Kidney glomerular epithelial cell (primary cell): ENCODE results near the gene FAM193A.
"Not testable (repeated sequence)": the region's sequence is repeated elsewhere in the genome, so short reads cannot be mapped to it uniquely, and the experiment has no call there.

Source experiments
- DNase-seq: peaks from one replicate; lab custom pipeline; 2025; lab: John Stamatoyannopoulos, UW

The FAM193A gene

DNA sequence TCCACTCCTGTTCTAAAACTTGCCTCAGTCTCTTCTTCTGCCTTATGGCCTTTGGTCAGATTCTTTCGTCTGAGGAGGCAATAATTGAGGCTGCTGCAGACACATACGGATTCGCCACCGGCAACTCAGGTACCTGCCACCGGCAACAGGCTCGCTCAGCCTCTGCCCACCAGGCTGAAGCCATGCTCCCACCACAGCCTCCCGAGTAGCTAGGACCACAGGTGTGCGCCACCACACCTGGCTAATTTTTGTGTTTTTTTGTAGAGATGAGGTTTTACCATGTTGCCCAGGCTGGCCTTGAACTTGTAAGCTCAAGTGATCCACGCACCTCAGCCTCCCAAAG, 193.1 kb downstream of the FAM193A start:
- no peak for DNase-seq

DNA sequence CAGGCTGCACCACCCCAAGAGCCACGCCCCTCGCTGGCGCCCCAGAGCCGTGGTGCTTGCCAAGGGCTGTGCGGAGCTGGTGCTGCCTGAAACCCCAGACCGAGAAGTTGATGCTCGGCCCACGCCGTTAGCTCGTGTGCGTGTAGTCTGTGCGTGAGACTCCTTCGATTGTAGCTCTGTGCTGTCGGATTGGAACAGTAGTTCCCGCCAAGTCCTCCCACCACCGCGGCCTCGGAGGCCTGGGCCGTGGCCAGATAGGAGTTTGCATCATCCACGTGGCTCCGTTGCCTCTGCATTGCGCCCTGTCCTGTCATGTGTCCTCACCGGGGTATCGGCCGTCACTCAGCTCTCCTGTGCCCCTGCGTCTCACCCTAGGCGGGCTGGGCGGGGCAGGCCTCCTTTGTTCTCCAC, 195.5 kb downstream of the FAM193A start:
- DNase-seq: no peak

DNA sequence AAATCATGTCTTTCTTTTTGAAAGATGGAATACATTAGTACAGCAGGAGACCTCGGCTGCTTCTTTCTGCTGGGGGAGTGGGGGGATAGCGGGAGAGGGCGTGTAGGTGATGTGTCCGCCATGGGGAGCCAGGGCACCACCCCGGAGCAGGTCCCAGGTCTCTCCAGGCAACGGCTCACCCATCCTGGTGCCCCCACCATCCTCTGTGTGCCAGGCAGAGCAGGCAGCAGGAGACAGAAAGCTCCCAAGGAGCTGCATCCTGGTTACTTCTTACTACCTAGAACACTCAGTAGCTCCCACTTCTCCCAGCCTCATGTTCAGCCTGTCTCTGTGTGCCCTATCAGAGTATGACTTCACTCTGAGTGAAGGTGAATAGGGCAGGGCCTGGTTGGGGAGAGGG, 196.1 kb downstream of the FAM193A start:
- no peak for DNase-seq

DNA sequence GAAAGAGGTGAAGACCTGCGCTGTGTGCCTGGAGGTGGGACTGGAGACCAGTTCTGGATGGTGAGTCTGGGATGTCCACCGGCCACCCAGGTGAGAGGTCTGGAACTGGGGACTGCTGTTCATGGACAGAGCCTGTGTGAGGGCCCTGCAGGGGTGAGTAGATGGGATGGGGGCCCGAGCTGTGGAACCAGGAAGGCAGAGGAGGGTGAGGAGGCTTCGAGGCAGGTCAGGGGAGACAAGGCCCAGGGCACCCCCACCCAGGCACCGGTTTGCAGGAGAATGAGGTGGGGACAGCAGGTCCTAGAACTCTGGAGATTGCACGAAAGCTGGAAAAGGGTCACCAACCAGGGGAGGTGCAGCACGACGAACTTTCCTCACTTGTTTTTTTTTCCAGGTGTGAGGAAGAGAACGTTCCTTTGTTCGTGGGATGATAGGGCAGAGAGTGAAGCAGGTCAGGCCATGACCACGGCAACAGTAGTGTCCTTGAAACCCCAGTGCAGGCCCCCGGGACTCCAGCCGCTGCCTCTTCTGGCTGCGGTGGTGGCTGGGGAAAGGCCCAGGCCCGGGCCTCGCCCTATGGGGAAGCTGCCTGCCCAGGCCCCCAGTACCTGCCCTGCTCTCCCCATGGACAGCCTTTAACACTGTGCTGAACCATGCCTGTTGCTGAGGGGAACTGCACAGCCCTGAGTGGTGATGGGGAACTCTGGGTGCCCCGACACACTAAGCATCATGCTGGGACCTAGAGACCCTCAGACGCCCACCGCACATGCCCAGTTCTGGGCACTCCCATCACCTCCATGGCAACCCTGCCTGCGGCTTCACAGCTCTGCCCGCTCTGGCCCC, 196.8 kb downstream of the FAM193A start:
- DNase-seq: no peak

DNA sequence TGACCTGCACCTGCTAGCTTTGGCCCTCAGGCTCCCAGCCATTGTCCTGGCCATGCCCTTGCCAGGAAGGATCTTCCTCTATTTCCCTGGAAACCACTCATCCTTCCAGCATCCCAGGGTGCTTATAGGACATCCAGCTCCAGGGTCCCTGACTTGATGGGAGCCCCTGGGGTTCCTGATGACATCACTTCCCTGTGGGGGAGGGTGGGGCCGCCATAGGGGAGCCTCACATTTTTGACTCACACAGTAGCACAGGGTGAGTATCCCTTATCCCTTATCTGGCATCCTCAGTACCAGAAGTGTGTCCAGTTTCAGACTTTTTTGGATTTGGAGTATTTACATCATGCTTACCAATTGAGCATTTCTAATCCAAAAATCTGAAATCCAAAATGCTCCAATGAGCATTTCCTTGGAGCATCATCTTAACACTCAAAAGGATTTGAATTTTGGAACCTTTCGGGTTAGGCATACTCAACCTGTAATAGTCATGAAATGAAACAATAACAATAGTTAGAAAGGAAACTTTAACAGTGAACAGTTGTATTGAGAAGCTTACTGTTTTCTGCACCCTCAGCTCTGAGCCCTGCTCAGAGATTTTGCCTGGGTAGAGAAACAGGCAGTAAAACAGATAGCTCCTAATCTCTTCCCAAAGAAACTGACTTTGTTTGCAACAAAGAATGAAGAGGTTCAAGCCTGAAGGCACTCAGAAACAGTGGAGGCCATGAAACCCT, 197.6 kb downstream of the FAM193A start:
- no peak for DNase-seq

DNA sequence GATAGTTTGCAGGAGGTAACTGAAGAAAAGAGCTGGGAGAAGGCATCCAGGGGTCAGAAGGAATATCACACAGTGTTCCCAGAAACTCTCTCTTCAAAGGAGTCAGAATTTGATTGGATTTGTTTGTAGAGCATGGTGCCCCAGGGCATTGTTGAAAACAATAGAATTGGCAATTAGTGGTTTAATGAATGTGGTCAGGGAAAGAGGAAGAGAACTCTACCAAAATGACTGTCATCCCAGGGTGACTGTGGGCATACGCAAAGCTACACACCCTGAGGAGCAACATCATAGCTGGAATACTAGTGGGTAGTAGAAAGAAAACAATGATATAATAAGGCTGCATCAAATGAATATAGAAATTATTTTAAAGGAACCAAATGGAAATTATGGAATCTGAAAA, 198.2 kb downstream of the FAM193A start:
- no peak for DNase-seq

DNA sequence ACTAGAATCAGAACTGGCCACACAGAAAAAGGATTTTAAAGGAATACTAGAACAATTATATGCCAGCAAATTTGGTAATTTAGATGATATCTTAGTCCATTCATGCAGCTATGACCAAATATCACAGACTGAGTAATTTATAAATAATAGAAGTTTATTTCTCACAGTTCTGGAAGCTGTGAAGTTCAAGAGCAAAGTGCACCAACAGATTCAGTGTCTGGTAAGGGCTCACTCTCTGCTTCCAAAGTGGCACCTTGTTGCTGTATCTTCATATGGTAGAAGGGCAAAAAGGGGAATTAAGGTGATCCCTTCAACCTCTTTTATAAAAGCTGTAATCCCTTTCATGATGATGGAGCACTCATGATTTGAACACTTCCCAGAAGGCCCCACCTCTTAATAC, 199.4 kb downstream of the FAM193A start:
- DNase-seq: no peak

DNA sequence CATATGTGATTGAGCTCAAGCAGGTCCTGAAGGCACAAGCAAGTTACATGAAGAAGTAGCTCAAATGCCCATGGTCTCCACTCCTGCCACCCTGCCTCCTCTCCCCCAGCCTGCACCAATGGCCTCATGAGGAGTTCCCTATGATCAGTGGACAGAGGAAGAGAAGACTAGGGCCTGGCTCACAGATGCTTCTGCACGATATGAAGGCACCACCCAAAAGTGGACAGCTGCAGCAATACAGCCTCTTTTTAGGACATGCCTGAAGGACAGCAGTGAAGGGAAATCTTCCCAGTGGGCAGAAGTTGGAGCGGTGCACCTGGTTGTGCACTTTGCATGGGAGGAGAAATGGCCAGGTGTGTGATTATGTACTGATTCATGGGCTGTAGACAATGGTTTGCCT, 201.8 kb downstream of the FAM193A start:
- not testable (repeated sequence) for DNase-seq

DNA sequence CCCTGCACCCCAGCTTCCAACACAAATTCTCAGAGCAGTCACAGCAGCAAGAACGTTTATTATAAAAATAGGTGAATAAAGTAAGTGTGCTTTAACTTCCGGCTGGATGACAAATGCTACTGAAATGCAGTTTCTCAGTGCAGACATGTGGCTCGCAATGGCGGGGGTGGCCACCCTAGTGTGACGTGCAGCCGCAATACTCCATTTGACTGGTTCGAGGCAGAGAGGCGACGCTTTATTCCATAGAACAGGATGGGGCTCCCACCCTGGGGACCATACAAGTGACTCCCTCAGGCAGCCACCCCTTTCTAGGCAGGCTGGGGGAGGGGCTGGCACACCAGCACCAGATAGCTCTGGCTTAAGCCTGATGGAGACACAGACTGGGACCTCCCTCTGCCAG, 205.2 kb downstream of the FAM193A start:
- DNase-seq: no peak

DNA sequence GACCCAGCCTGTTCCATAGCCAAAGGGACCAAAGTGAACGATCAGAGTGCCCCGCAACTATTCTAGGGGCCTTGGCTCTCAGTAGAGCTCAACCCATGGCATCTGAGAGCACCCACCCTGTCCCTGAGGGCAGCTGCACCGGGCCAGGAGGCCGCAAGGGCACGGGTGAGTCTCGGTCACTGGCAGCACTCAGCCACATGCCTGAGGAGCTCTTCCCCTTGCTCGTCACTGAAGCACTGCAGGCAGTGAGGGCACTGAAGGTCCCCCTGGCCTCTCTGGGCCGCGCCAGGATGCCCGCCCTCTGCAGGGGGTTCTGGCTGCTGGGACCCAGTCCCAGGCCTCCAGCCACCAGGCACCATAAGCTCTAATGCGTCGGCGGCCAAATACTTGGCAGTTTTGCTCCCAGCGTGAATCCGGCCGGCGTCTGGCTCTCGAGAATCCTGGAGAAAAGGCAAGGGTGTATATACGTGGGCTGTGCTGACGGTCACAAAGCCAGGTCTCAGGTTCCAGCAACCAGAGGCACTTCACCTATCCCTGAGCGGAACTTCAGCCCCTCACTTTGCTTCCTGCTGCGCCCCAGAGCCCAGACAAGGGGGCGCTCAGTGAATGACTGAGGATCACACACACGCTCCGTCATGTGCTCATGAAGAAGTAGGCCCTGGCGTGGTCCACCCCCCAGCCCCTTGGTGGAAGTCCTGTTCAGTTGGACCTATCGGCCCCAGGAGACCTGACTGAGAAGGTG, 205.8 kb downstream of the FAM193A start:
- no peak for DNase-seq

DNA sequence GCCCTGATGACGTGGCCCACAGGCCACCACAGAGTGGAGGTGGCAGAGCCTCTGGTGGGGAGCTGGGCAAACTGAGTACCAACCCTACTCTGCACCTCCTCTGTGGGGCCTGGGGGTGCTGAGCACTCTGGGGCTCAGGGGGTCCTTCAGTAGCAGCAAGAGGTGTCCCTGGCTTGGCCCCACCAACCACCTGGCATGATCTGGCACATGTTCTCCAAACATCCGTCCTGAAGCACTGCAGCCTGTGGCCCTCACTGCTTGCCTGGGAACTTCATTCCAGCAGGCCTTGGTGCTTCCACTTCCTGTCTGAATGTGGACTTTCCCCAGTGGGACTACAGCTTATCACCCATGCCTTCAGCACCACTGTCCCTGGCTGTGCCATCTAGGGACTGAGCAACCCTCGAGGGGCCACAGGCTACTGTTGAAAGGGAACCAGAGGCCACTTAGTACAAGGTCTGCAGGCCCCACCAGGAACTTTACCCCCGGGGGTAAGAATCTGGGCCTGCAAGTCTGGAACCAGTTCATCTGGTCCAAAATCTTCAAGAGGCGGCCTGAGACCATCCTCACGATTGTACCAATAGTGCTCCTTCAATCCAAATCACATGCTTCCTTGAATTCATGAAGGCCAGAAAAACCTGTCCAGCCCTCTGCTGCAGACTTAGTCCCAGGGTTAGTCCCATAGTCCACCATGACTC, 206.5 kb downstream of the FAM193A start:
- DNase-seq: no peak

DNA sequence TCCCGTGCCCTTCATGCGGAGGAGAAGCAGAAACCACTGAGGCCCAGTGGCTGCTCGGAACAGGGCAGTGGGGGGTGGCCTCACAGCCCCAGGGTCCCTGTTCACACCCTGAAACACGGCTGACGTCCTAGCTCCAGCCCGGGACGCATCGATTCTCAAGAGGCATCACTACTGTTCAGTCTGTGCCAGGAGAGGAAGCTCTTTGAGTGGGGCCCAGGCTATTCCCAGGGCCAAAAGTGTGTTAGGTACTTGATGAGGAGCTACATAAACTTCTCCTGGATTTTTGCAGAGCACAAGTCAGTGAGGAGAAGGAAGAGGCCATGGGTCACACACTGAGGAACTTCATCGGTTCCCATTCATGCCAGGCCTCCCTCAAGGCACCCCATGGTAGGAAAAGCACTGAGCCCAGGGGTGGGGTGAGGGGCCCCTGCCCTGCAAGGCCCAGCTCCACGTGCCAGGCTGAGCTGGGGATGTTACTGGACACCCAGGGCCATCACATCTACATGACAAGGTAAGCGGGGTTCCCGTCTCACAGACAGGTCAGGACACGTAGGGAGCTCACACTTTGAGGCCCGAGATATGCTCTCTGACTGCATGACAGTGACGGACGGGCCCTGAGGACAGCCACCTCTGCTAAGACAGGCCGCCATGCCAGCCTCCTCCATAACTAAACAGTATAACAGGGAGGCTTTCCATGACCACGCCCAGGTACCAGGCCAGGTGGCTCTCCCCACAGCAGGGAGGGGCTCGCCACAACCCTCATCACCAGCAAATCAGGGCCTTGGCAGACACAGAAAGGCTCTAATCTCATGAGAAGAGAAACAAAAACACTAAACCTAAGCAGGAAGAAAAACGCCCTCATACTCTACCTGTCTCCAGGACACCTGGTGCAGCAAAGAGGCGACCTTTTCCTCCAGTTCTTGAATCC, 207.3 kb downstream of the FAM193A start:
- DNase-seq: no peak

DNA sequence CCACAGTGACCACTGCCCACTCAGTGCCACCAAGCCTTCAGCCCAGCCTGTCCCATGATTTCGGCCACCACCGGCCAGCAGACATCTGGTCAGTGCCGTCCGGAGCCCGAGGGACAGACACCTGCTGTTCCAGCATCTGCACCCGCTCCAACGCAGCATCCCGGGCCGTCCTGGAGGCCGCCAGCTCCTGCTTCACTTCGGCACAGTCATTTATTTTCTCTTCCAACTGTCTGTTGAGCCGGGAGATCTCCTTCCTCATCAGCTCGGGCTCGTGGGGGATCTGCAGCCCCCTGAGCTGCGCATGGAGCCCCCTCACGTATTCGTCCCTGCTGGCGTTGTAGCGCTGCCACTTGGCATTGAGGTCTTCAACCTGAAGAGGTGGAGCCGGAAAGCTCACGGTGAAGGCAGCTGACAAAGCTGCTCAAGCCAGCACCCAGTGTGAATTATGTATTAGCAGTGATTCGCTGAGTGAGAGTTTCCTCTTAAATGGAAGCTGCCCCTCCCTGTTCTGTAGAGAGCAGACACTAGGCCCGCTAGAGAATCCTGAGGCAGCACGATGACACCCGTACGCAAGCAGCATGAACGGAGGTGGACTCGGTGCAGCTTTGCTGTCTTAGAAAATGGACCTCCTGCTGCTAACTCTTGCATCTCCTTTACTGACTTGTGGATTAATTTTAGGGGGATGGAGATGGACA, 208.3 kb downstream of the FAM193A start:
- DNase-seq: no peak

DNA sequence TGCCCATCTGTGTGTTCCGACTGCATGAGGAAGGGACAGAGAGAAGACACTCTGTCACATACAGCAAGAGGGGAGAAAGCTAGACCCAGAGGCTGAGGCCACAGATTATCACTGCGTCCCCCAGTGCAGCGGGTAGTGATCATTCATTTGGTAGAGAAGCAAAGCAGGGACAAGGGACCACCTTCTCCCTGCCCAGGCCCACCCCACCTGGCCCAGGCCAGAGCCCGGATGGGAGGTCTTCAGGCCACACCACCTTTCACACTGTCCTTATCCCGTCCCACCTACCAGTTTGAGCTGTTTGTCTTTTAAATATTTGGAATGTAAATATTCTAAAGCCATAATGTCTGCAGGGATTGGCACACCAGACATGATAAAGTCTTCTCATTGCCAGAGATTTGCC, 209.1 kb downstream of the FAM193A start:
- no peak for DNase-seq

DNA sequence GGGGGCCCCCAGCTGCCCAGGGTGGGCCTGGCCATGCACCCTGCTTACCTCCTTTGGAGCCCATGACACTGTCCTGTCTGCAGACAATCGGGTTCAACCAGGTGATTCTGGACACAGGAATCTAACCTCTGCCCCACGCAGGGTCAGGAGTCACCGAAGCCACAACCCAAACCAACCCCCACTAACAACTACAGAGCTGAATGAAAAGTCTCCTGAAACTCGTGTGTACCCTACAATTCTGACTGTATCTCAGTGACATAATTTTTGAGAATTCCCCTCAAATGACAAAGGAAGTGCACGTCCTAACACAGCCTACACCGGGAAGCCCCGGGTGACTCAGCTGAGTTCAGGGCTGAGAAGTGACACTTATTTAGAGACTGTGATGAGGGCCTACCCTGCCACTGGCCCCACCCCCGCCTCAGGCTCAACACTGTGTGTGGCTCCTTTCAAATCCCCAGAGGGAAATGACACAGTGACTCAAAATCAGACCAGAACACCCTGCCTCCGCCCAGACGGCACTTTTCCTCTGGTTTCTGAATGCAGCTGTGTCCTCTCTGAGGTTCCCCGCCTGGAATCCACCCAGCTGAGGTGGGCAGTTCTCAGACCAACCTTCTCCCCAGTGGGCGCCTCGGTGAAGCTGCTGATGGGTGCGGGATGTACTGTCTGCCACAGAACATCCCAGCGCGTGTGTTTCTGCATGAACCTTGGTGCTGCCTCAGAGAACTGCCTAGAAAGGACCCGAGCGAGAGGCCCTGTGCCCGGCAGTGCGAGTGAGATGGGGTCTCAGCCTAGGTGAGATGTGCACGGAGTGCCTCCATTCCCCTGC, 209.7 kb downstream of the FAM193A start:
- no peak for DNase-seq

DNA sequence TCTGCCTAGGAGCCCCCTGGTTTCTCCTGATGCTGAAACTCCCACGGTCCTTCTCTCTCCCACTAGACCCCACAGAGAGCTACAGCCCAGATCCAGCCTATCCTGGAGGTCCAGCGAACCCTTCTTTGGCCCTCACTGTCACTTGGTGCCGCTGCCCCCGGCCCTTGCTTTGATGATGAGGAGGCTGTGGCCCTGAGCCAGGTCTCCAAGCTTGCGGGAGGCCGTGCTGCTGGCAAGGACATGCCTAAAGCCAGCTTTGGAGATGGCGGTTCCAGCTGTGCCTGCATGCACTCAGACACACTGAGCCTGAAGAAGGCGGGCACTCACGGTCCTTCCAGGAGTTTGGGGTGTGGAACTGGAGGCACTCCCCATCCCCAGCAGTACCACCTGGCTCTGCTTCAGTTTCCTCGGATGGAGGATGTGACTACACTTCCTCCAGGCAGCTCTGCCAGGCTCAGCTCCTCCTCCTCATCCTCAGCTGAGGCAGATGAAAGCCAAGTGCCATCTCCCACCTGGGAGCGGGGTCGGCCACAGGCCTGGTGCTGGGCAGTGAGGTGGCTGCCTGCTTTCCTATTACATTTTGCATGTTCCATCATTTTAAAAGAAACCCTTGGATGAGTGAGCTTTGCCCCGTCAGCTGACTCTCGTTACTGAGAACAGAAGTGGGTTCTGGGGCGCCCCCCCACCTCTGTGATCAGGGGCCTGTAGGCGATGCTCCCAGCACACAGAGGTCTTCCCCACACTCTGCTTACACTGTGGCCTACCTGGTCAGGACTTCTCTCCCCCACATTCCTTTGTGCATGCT, 210.6 kb downstream of the FAM193A start:
- no peak for DNase-seq

DNA sequence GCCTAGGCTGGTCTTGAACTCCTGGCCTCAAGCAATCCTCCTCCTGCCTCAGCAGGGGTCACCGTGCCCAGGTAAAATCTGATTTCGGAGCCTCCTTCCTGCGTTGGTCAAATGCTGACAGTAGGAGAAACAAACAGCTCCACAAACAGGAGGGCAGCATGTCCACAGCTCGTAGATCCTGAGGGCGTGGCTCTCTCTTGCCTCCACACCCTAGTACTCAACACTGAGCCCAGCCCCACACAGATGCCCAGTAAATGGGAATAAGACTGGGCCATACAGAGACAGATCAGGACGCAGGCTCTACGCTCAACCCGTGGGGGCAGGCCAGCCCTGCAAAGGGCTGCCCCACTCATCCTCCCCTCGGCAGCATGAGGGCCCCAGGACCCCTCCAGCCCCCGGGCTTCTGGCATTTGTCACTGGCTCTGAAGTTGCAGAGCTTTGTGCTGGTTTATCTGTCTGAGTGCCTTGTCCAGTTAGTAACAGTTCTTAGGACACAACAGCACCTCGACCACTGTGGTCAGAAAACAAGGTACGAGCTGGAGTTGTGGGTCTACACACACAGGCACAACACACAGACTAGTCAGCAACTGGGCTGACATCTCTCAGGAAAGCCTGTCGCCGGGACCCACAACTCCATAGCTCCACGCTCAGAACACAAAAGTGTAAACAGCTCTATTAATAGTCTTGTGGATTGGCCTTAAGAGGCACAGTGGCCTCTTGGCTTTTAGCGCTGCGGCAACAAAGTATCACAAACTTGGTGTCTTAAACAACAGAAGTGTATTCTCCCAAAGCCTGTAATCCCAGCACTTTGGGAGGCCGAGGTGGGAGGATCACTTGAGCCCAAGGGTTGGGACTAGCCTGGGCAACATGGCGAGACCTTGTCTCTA, 214.5 kb downstream of the FAM193A start:
- no peak for DNase-seq

DNA sequence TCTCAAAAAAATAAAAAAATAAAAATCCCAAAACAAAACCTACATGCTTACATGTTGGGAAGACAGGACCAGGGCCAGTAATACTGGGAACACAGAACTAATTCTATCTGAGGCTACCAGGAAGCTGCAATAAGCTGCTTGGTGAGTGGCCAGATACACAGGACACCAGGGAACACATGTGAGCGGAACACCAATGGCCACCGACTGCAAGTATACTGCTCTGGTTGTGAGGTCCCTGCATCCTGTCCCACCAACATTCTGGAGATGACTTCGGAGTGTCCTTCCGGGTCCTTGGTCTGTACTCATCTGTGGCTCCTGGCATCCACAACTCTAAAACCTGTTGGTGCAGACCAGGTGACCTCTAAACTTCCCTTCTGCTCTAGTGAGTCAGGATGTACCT, 217.0 kb downstream of the FAM193A start:
- DNase-seq: no peak
